Raji (cell line): Measurements from ENCODE around the gene GPRASP2.

Source experiments
- POLR2A ChIP-seq: IDR thresholded peaks from 2 replicates; pipeline ENCODE4 v1.6.1; 2011; ENCODE audit warnings: low read depth, low read length, control low read depth; ENCODE audit not compliant: insufficient read depth

Gene GPRASP2

GRCh38 chrX:102712216-102712966 lies at the start of gene GPRASP2:
Gene GPRASP2 (plus strand): TSS chrX:102712448. CDS start chrX:102714870, 2,422 bp downstream.
- no peak for TF ChIP-seq POLR2A

GRCh38 chrX:102669526-102669925 lies 42.7 kb upstream of the GPRASP2 start:
- TF ChIP-seq POLR2A: no peak

GRCh38 chrX:102672856-102673255 lies 39.4 kb upstream of the GPRASP2 start:
- no peak for TF ChIP-seq POLR2A

- TF ChIP-seq POLR2A: no peak
Measured at GRCh38 chrX:102684772-102685520, 27.3 kb upstream of the GPRASP2 start.

- no peak for TF ChIP-seq POLR2A
Measured at GRCh38 chrX:102694749-102695148, 17.5 kb upstream of the GPRASP2 start.

GRCh38 chrX:102696306-102696705 lies 15.9 kb upstream of the GPRASP2 start:
- TF ChIP-seq POLR2A: no peak

GRCh38 chrX:102697494-102697893 lies 14.8 kb upstream of the GPRASP2 start:
- no peak for TF ChIP-seq POLR2A

- no peak for TF ChIP-seq POLR2A
Measured at GRCh38 chrX:102708900-102709299, 3.3 kb upstream of the GPRASP2 start.

GRCh38 chrX:102711872-102712215 lies 404 bp upstream of the GPRASP2 start:
- TF ChIP-seq POLR2A: no peak

GRCh38 chrX:102712981-102713625 lies 855 bp downstream of the GPRASP2 start:
- TF ChIP-seq POLR2A: no peak

- TF ChIP-seq POLR2A: no peak
Measured at GRCh38 chrX:102714994-102715393, 2.7 kb downstream of the GPRASP2 start.

- TF ChIP-seq POLR2A: no peak
Measured at GRCh38 chrX:102715967-102716366, 3.7 kb downstream of the GPRASP2 start.

- TF ChIP-seq POLR2A: no peak
Measured at GRCh38 chrX:102720237-102721168, 8.3 kb downstream of the GPRASP2 start, which contains the start of gene GPRASP3. Gene GPRASP3 (plus strand): TSS chrX:102720743. CDS start chrX:102748996, 28,253 bp downstream.

- no peak for TF ChIP-seq POLR2A
Measured at GRCh38 chrX:102723456-102723855, 11.2 kb downstream of the GPRASP2 start.

GRCh38 chrX:102727761-102728160 lies 15.5 kb downstream of the GPRASP2 start:
- no peak for TF ChIP-seq POLR2A
